Mucosa of stomach (tissue), 1 donor: ENCODE measurements around the gene DCUN1D2.
"Not testable (repeated sequence)": the region's sequence is repeated elsewhere in the genome, so short reads cannot be mapped to it uniquely, and the experiment has no call there.

ENCODE experiments used
- H3K27me3 ChIP-seq: one replicate; pipeline ENCODE4 v1.7.0; 2013; ENCODE audit warnings: mild to moderate bottlenecking, low read length; ENCODE audit not compliant: control insufficient read depth, insufficient read depth
- H3K36me3 ChIP-seq: one replicate; pipeline ENCODE4 v1.7.0; 2013; ENCODE audit warnings: low read length; ENCODE audit not compliant: control insufficient read depth, insufficient read depth
- H3K4me1 ChIP-seq: one replicate; pipeline ENCODE4 v1.7.0; 2013; ENCODE audit warnings: mild to moderate bottlenecking, low read length; ENCODE audit not compliant: control insufficient read depth, insufficient read depth
- H3K4me3 ChIP-seq: one replicate; pipeline ENCODE4 v1.7.0; 2013; ENCODE audit warnings: low read length
- H3K9ac ChIP-seq: one replicate; pipeline ENCODE4 v1.7.0; 2013; ENCODE audit warnings: mild to moderate bottlenecking, low read length, moderate library complexity
- H3K9me3 ChIP-seq: one replicate; pipeline ENCODE4 v1.7.0; 2013; ENCODE audit warnings: mild to moderate bottlenecking, low read length, moderate library complexity; ENCODE audit not compliant: control insufficient read depth
- donor health status: Pancreatic carcinoma.

The DCUN1D2 gene

DNA sequence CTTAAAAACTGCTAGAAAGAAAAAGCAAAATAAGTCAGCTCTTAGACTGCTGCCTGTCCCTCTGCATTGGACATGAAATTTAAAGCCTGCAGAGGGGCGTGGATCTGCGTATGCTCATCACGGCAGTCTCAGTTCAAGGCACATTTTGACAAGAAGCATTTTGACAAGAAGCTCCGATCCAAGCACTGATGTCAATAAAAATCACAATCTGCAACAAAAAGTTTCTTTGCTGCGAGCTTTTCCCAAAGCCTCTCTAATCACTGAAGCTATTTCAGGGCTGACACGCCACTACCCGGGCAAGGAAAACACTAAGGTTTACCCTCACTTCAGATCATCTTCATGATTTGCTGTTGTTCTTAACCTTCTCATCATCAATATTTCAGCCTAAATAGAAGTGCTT lies 7.4 kb downstream of the DCUN1D2 start:
- no peak overlapping the region for H3K9ac ChIP-seq
- H3K27me3 ChIP-seq, result no peaks in the 10 kb centered on the region
- peaks cover 4% of the 10 kb centered on the region for H3K4me1 ChIP-seq
- no peaks in the 10 kb centered on the region for H3K36me3 ChIP-seq
- no peaks in the 10 kb centered on the region for H3K9me3 ChIP-seq
- H3K4me3 ChIP-seq, result no peak overlapping the region

DNA sequence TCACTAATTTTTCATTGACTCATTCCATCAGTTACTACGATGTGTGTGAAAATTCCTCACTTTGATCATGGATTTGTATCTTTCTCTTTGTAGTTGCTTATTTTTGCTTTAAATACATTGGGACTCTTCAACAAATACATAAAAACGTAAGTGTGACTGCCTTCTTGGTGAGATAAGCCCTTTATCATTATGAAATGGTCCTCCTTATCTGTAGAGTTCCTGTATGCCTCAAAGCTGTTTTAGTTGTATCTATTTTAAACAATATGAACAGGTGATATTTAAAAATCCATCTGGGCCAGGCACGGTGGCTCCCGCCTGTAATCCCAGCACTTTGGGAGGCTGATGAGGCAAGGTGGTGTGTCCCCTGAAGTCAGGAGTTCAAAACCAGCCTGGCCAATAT lies 11.3 kb downstream of the DCUN1D2 start:
- H3K9me3 ChIP-seq, result no peaks in the 10 kb centered on the region
- H3K4me3 ChIP-seq, result no peak overlapping the region
- no peak overlapping the region for H3K9ac ChIP-seq
- no peaks in the 10 kb centered on the region for H3K4me1 ChIP-seq
- H3K27me3 ChIP-seq, result no peaks in the 10 kb centered on the region
- peaks cover 8% of the 10 kb centered on the region for H3K36me3 ChIP-seq

DNA sequence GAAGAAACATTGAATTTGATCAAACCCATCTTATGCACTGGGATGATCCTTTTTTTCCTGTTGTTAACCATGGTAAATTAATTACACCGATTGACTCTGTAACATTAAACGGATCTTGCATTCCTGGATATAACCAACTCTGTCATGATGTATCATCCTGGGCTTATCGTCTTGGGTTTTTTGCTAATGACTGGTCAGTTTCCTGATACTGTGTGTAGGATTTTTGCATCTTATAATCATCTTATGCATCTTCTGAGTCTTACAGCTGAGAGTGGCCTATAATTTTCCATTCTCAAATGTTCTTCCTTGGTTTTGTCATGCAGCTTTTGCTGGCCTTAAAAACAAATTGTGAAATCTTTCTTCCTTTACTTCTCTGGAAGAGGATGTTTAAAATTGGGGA lies 12.8 kb downstream of the DCUN1D2 start:
- Histone ChIP-seq H3K4me1 (no peaks in the 10 kb centered on the region), H3K36me3 (peaks cover 8% of the 10 kb centered on the region), H3K9me3 (no peaks in the 10 kb centered on the region), H3K9ac (no peak overlapping the region), H3K27me3 (no peaks in the 10 kb centered on the region), H3K4me3 (no peak overlapping the region)

DNA sequence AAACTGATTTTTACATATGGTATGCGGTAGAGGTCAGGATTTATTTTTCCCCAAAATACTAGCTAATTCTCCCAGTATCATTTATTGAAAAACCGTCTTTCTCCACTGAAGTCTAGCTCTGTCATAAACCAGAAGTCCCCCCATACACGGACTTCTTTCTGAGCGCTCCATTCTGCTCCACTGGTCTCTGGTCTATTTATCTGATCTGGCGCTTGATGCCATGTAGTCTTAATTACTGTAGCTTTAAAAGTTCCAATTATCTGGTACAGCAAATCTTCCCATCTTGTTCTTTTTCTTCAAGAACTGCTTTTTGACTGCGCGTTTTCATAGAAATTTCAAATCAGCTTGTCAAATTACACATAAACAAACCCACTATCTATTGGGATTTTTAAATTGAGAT lies 13.7 kb downstream of the DCUN1D2 start:
- Histone ChIP-seq H3K27me3 (no peaks in the 10 kb centered on the region), H3K9me3 (no peaks in the 10 kb centered on the region), H3K9ac (no peak overlapping the region), H3K4me1 (no peaks in the 10 kb centered on the region), H3K36me3 (peaks cover 8% of the 10 kb centered on the region), H3K4me3 (no peak overlapping the region)

DNA sequence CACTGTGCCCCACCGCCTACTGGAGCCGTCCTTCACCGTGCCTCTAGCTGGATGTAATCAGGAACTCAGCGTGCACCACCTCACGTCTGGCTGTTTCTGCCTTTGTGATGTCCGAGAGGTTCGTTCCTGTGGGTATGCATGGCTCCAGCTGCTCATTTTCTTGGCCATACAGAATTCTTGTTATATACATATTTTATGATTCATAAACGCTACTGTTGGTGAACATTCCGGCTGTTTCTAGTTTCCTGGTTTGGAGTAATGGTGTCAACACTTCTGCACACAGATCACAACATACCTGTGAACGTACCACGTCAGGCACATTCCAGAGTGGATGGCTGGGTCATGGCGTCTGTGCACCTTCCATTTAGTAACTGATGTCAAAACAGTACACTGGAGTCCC lies 14.6 kb downstream of the DCUN1D2 start:
- Histone ChIP-seq H3K4me1 (no peaks in the 10 kb centered on the region), H3K9me3 (no peaks in the 10 kb centered on the region), H3K9ac (no peak overlapping the region), H3K36me3 (peaks cover 8% of the 10 kb centered on the region), H3K27me3 (no peaks in the 10 kb centered on the region), H3K4me3 (no peak overlapping the region)

DNA sequence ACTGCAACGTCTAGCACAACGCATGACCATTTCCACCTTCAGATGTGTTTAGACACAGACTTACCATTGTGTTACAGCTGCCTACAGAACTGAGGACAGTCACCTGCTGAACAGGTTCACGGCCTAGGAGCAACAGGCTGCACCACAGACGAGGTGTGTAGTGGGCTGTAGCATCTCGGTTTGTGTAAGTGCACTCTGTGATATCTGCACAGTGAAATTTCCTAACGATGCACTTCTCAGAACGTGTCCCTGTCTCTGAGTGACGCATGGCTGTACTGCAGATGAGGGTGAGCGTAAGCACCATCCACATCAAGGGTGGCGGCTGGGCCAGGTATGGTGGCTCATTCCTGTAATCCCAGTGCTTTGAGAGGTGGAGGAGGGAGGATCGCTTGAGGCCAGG lies 15.2 kb downstream of the DCUN1D2 start:
- H3K27me3 ChIP-seq, result no peaks in the 10 kb centered on the region
- H3K9me3 ChIP-seq, result no peaks in the 10 kb centered on the region
- no peak overlapping the region for H3K9ac ChIP-seq
- H3K4me3 ChIP-seq, result no peak overlapping the region
- peaks cover 8% of the 10 kb centered on the region for H3K36me3 ChIP-seq
- no peaks in the 10 kb centered on the region for H3K4me1 ChIP-seq

DNA sequence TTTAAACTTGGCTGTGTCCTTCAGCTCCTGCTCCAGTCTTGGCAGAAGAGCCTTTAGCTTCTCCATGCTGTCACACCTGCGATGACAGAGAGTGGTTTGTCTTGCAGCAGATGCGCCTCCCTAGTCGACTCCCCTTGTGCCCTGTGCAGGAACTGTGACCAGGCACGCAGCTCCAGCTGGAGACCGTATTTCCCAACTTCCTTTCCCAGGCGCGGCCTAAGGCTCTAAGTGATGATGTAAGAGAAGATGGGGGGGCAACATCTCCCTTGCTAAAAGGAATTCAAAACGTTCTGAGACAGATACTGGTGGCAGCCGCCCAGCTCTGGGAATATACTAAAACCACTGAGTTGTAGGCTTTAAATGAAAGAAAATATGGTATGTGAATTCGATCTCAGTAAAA lies 16.3 kb downstream of the DCUN1D2 start:
- no peaks in the 10 kb centered on the region for H3K9me3 ChIP-seq
- H3K36me3 ChIP-seq, result peaks cover 8% of the 10 kb centered on the region
- H3K4me3 ChIP-seq, result no peak overlapping the region
- no peaks in the 10 kb centered on the region for H3K4me1 ChIP-seq
- H3K27me3 ChIP-seq, result no peaks in the 10 kb centered on the region
- no peak overlapping the region for H3K9ac ChIP-seq

DNA sequence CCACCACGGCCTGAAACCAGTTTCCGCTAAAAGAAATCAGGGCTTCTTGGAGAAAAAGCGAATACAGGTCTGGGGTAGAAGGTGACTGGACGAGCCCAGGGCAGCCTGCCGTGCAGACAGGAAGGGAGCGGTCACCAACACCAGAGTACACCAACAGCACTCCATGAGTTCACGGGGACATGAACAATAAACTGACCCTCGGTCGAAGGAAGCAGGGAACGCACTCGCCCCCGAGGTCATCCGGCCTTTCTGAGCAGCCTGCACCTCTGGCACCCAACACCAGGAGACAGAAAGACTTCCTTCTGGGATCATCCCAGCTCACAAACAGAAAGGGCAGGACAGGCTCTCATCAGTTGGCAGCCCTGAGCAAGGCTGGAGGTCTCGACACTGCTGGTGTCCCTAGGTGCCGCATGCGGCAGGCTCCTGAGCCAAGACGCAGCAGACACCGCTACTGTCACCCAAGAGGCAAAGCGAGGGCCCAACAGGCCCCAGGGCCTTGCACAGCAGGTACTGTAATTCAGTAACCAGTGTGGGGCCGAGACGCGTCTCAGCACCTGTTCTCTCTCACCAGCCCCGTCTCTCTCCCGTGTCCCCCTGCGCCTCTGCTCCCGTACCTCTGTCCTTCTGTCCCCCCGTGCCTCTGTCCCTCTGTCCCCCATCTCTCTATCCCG lies 18.0 kb downstream of the DCUN1D2 start:
- peaks cover 8% of the 10 kb centered on the region for H3K36me3 ChIP-seq

DNA sequence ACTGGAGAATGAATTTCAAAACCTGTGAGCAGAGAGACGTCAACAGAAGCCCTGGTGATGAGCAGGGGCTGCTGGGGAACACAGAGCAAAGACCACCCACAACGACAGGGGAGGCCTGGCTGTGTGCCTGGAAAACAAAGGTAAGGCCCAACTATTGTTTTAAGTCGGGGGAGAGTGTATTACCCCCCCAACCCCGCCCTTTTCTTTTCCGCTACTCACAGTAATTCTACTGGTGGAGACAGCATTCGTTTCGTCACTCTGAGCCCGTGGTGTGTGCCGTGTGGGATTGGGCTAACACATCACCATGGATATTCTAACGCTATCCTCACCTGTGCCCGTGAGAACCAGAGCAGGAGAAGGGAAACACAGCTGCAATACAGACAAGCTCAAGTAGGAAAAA lies 18.7 kb downstream of the DCUN1D2 start:
- no peaks in the 10 kb centered on the region for H3K27me3 ChIP-seq
- H3K4me3 ChIP-seq, result no peak overlapping the region
- no peaks in the 10 kb centered on the region for H3K9me3 ChIP-seq
- H3K4me1 ChIP-seq, result no peaks in the 10 kb centered on the region
- no peak overlapping the region for H3K9ac ChIP-seq
- peaks cover 8% of the 10 kb centered on the region for H3K36me3 ChIP-seq

More for the DNA sequence above, 18.0 kb downstream of the DCUN1D2 start:
- Histone ChIP-seq H3K4me3 (no peak overlapping the region), H3K27me3 (no peaks in the 10 kb centered on the region), H3K9ac (no peak overlapping the region), H3K4me1 (no peaks in the 10 kb centered on the region), H3K9me3 (no peaks in the 10 kb centered on the region)

DNA sequence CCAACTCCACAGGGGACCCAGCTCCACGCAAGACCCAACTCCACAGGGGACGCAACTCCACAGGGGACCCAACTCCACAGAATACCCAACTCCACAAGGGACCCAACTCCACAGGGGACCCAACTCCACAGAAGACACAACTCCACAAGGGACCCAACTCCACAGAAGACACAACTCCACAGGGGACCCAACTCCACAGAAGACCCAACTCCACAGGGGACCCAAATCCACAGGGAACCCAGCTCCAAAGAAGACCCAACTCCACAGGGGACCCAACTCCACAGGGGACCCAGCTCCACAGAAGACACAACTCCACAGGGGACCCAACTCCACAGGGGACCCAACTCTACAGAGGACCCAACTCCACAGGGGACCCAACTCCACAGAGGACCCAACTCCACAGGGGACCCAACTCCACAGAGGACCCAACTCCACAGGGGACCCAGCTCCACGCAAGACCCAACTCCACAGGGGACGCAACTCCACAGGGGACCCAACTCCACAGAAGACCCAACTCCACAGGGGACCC lies 19.8 kb downstream of the DCUN1D2 start:
- not testable (repeated sequence) for H3K9ac ChIP-seq, H3K36me3 ChIP-seq, H3K4me3 ChIP-seq, H3K27me3 ChIP-seq, H3K4me1 ChIP-seq, H3K9me3 ChIP-seq

DNA sequence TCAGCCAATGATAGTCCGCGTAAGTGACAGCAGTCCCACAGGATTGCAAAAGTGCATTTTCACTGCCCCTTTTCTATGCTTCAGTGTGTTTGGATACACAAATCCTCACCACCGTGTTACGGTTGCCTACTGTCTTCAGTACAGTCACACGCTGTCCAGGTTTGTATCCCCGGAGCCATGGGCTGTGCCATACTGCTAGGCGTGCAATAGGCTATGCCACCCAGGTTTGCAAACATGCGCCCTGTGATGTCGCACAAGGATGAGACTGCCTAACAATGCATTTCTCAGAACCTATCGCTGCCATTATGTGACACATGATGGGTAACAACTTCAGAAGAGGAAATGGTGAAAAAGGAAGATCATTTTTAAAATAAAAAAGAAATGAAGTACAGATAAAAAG lies 20.4 kb downstream of the DCUN1D2 start:
- H3K4me3 ChIP-seq, result no peak overlapping the region
- H3K9ac ChIP-seq, result no peak overlapping the region
- H3K4me1 ChIP-seq, result no peaks in the 10 kb centered on the region
- H3K27me3 ChIP-seq, result no peaks in the 10 kb centered on the region
- no peaks in the 10 kb centered on the region for H3K9me3 ChIP-seq
- H3K36me3 ChIP-seq, result no peaks in the 10 kb centered on the region

DNA sequence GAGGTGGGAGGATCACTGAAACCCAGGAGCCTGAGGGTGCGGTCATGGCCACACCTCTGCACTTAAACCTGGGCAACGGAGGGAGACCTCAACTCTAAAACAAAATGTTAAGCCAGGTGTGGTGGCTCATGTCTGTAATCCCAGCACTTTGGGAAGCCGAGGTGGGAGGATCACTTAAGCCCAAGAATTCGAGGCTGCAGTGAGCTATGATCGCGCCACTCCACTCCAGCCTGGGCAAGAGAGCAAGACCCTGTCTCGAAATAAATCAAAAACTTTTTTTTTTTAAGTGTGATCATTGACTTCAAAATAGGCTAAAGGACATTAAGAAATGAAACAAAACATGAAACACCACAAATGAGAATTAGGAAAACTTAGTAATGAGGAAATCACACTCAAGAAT lies 20.9 kb downstream of the DCUN1D2 start:
- H3K27me3 ChIP-seq, result no peaks in the 10 kb centered on the region
- no peaks in the 10 kb centered on the region for H3K36me3 ChIP-seq
- no peak overlapping the region for H3K9ac ChIP-seq
- no peaks in the 10 kb centered on the region for H3K9me3 ChIP-seq
- no peak overlapping the region for H3K4me3 ChIP-seq
- no peaks in the 10 kb centered on the region for H3K4me1 ChIP-seq
